Body of pancreas (tissue), 4 donors: Measurements from ENCODE around the gene RPS6KA5.

Experiments
- POLR2A ChIP-seq, 3 donors: fragments of 450-650 bp; IDR thresholded peaks; one replicate each; pipeline ENCODE4 v1.6.1; 2016; ENCODE audit warnings: antibody characterized with exemption in 3 of 3, mild to moderate bottlenecking in 2 of 3
- TF ChIP-seq, protein P1 (sequence below), 7 experiments: fragments of 450-650 bp in 4 of 7; fragments of 200-600 bp in 3 of 7; sonication (generic) in 3 of 7; IDR thresholded peaks; one replicate each; pipeline ENCODE4 v1.5.1; 2016 to 2019; ENCODE audit warnings: antibody characterized with exemption in 7 of 7

- TF ChIP-seq POLR2A (IDR thresholded peaks at IDR 0.05) = no peak
- TF ChIP-seq, protein P1, sequence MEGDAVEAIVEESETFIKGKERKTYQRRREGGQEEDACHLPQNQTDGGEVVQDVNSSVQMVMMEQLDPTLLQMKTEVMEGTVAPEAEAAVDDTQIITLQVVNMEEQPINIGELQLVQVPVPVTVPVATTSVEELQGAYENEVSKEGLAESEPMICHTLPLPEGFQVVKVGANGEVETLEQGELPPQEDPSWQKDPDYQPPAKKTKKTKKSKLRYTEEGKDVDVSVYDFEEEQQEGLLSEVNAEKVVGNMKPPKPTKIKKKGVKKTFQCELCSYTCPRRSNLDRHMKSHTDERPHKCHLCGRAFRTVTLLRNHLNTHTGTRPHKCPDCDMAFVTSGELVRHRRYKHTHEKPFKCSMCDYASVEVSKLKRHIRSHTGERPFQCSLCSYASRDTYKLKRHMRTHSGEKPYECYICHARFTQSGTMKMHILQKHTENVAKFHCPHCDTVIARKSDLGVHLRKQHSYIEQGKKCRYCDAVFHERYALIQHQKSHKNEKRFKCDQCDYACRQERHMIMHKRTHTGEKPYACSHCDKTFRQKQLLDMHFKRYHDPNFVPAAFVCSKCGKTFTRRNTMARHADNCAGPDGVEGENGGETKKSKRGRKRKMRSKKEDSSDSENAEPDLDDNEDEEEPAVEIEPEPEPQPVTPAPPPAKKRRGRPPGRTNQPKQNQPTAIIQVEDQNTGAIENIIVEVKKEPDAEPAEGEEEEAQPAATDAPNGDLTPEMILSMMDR (IDR thresholded peaks at IDR 0.05) = no peak
Observed at GRCh38 chr14:91089958-91090535, 29.6 kb upstream of the RPS6KA5 start.
